ENCODE measurements around the gene ACTL6A. TPM values are rescaled to one million over a fixed set of nuclear protein-coding genes. Genes with fewer than 3 reads are reported as not detected.

Gene ACTL6A
- total RNA-seq, 1 experiment from 2014 or later, result 113 TPM

GRCh38 chr3:179565496-179565895 lies 2.8 kb downstream of the ACTL6A start:
- ChIA-PET CTCF (interaction anchor here (0.5 kb wide), 1 partner anchor 393 kb away, joined by 3 read pairs; no protein-coding TSS in a partner anchor), POLR2A (ENCODE audit: unreplicated experiment) (no interaction called here)
- Histone ChIP-seq H3K79me2 (ENCODE audit: low read depth) (peaks cover 56% of the 10 kb centered on the region), H3K4me1 (replicated peaks; ENCODE audit: insufficient read depth) (peaks cover 24% of the 10 kb centered on the region), H3K36me3 (ENCODE audit: low read depth) (peaks cover 13% of the 10 kb centered on the region), H3K27me3 (ENCODE audit: insufficient read depth, low read depth) (no peaks in the 10 kb centered on the region), H2AFZ (no peak overlapping the region), H4K20me1 (ENCODE audit: insufficient read depth) (peaks cover 28% of the 10 kb centered on the region; the same call in 1 of the 2 replicates), H3K27ac (no peak overlapping the region), H3F3A (ENCODE audit: insufficient read depth, low read depth) (peaks cover 10% of the 10 kb centered on the region; the same call in 1 of the 2 replicates), H3K9me2 (ENCODE audit: insufficient read depth) (no peaks in the 10 kb centered on the region), H3K9me3 (ENCODE audit: insufficient read depth, low read depth) (no peaks in the 10 kb centered on the region), H3K4me3 (no peak overlapping the region), H3K4me2 (0 out of 2 replicates have a peak overlapping the region, but pooled peaks have one; percentile 4)
- no peak for DNase-seq
- TF ChIP-seq EZH2 (IDR thresholded peaks at IDR 0.05; ENCODE audit: low read depth) (no peak), CTCF (conservative IDR thresholded peaks at IDR 0.05) (no peak)
- intact Hi-C loops (cut with micrococcal nuclease; ENCODE audit: unreplicated experiment), result no loop called here
- no TSS peak for BruUV-seq (replicated peaks)

- H4K20me1 ChIP-seq (ENCODE audit: insufficient read depth), result 0 out of 2 replicates have a peak, but pooled peaks cover 5% of the 10 kb centered on the region
- H3F3A ChIP-seq (ENCODE audit: insufficient read depth, low read depth), result 0 out of 2 replicates have a peak, but pooled peaks cover 4% of the 10 kb centered on the region
- H3K9me2 ChIP-seq (ENCODE audit: insufficient read depth), result no peaks in the 10 kb centered on the region
- no peak overlapping the region for H3K4me2 ChIP-seq
- H3K27me3 ChIP-seq (ENCODE audit: insufficient read depth, low read depth), result no peaks in the 10 kb centered on the region
- no peak for DNase-seq
- no peaks in the 10 kb centered on the region for H3K9me3 ChIP-seq (ENCODE audit: insufficient read depth, low read depth)
- H2AFZ ChIP-seq, result no peak overlapping the region
- H3K4me1 ChIP-seq (replicated peaks; ENCODE audit: insufficient read depth), result no peaks in the 10 kb centered on the region
- intact Hi-C loops (cut with micrococcal nuclease; ENCODE audit: unreplicated experiment), result loop anchor here (10.0 kb wide), 1 partner anchor 1384 kb away; no protein-coding TSS in a partner anchor
- H3K4me3 ChIP-seq, result no peak overlapping the region
- ChIA-PET POLR2A (ENCODE audit: unreplicated experiment) (no interaction called here), CTCF (no interaction called here)
- H3K36me3 ChIP-seq (ENCODE audit: low read depth), result peaks cover 34% of the 10 kb centered on the region
- BruUV-seq (replicated peaks), result no TSS peak
- no peak for TF ChIP-seq CTCF (conservative IDR thresholded peaks at IDR 0.05)
- no peak for TF ChIP-seq EZH2 (IDR thresholded peaks at IDR 0.05; ENCODE audit: low read depth)
- no peaks in the 10 kb centered on the region for H3K79me2 ChIP-seq (ENCODE audit: low read depth)
- H3K27ac ChIP-seq, result no peak overlapping the region
Measured at GRCh38 chr3:179580992-179581391, 18.3 kb downstream of the ACTL6A start.

- no peak overlapping the region for H3K4me3 ChIP-seq
- TF ChIP-seq CTCF (conservative IDR thresholded peaks at IDR 0.05) (no peak), EZH2 (IDR thresholded peaks at IDR 0.05; ENCODE audit: low read depth) (no peak)
- no peak for DNase-seq
- no peaks in the 10 kb centered on the region for H3K79me2 ChIP-seq (ENCODE audit: low read depth)
- no peaks in the 10 kb centered on the region for H3K27me3 ChIP-seq (ENCODE audit: insufficient read depth, low read depth)
- H3K9me3 ChIP-seq (ENCODE audit: insufficient read depth, low read depth), result no peaks in the 10 kb centered on the region
- BruUV-seq (replicated peaks), result no TSS peak
- H2AFZ ChIP-seq, result no peak overlapping the region
- ChIA-PET POLR2A (ENCODE audit: unreplicated experiment) (interaction anchor here (0.8 kb wide), 1 partner anchor 26 kb away, joined by 8 read pairs; the partner anchor contains the start of gene ACTL6A), CTCF (no interaction called here)
- no peaks in the 10 kb centered on the region for H3K9me2 ChIP-seq (ENCODE audit: insufficient read depth)
- H4K20me1 ChIP-seq (ENCODE audit: insufficient read depth), result no peaks in the 10 kb centered on the region
- H3K36me3 ChIP-seq (ENCODE audit: low read depth), result peaks cover 44% of the 10 kb centered on the region
- no peak overlapping the region for H3K27ac ChIP-seq
- no peaks in the 10 kb centered on the region for H3K4me1 ChIP-seq (replicated peaks; ENCODE audit: insufficient read depth)
- intact Hi-C loops (cut with micrococcal nuclease; ENCODE audit: unreplicated experiment), result loop anchor here (10.0 kb wide), 1 partner anchor 1376 kb away; no protein-coding TSS in a partner anchor
- peaks cover 5% of the 10 kb centered on the region; the same call in 1 of the 2 replicates for H3F3A ChIP-seq (ENCODE audit: insufficient read depth, low read depth)
- H3K4me2 ChIP-seq, result no peak overlapping the region
Measured at GRCh38 chr3:179589143-179589542, 26.4 kb downstream of the ACTL6A start.
